ENCODE measurements around the gene BGN.

Gene BGN

DNA sequence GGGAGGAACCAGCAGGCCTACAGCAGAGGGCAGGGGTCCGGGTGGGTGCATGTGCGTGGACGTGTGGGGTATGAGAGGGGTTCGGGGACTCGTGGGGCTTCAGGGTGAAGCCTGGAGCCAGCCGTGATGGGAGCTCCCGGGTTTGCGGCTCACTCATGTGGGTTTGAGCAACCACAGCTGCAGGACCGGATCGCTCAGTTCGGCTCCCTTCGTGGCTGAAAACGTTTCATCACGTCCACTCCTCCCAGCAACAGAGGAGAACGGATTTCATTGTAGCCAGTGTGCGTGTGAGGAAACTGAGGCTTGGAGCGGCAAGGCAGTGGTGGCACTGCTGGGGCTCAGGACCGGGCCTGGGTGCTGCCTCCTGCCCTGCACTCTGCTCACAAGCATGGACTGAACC, 10.6 kb downstream of the BGN start:
- no peak overlapping the region for H3K4me3 ChIP-seq (ENCODE audit: low read depth, low read length)
- no peak for DNase-seq (ENCODE audit: low read depth, low spot score)
- no peak for TF ChIP-seq CTCF (IDR thresholded peaks at IDR 0.05; ENCODE audit: low read depth, low read length)
- in situ Hi-C loops (cut with HindIII; ENCODE audit: low sequenced_read_pairs), result no loop called here

- H3K4me3 ChIP-seq (ENCODE audit: low read depth, low read length), result no peak overlapping the region
- DNase-seq (ENCODE audit: low read depth, low spot score), result peak; percentile 65
- peak; percentile 69 for TF ChIP-seq CTCF (IDR thresholded peaks at IDR 0.05; ENCODE audit: low read depth, low read length)
- in situ Hi-C loops (cut with HindIII; ENCODE audit: low sequenced_read_pairs), result no loop called here
Measured at GRCh38 chrX:153507484-153508178, 12.9 kb downstream of the BGN start.

DNA sequence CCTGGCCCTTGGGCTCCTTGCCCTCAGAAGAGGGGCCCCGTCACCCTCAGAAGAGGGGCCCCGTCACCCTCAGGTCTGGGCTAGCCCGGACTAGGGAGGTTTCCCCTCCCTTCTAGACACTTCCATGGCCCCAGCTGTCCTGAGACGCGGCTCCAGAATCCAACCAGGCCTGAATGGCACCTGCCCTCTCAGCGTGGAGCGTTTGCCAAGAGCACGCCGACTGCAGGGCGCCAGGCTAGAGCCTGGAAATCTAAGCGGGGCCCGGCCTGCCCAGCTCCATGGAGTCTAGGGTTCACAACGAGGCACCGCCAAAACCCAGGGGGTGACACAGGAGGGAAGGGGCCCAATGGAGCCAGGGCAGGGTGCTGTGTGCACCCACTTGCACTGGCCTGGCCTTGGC, 14.8 kb downstream of the BGN start:
- in situ Hi-C loops (cut with HindIII; ENCODE audit: low sequenced_read_pairs), result no loop called here

GRCh38 chrX:153510383-153510782, 15.6 kb downstream of the BGN start:
- no peak overlapping the region for H3K4me3 ChIP-seq (ENCODE audit: low read depth, low read length)
- no peak for DNase-seq (ENCODE audit: low read depth, low spot score)
- TF ChIP-seq CTCF (IDR thresholded peaks at IDR 0.05; ENCODE audit: low read depth, low read length), result no peak
- in situ Hi-C loops (cut with HindIII; ENCODE audit: low sequenced_read_pairs), result no loop called here

More for the DNA sequence above, 14.8 kb downstream of the BGN start:
- H3K4me3 ChIP-seq (ENCODE audit: low read depth, low read length), result no peak overlapping the region
- TF ChIP-seq CTCF (IDR thresholded peaks at IDR 0.05; ENCODE audit: low read depth, low read length), result no peak
- DNase-seq (ENCODE audit: low read depth, low spot score), result no peak

- no peak overlapping the region for H3K4me3 ChIP-seq (ENCODE audit: low read depth, low read length)
- in situ Hi-C loops (cut with HindIII; ENCODE audit: low sequenced_read_pairs), result no loop called here
- DNase-seq (ENCODE audit: low read depth, low spot score), result no peak
- TF ChIP-seq CTCF (IDR thresholded peaks at IDR 0.05; ENCODE audit: low read depth, low read length), result no peak
Measured at GRCh38 chrX:153511784-153512500, 17.2 kb downstream of the BGN start.

DNA sequence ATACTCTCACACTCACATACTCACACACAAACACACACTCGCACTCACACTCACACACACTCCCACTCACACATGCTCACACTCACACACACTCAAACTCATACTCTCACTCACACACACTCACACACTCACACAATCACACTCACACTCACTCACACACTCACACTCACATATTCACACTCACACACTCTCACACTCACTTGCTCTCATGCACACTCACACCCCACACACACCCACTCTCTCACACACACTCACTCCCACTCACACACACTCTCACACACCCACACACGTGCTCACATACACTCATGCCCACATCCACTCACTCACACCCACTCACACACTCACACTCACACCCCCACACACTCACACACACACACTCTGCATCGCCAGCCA, 17.7 kb downstream of the BGN start:
- no peak for TF ChIP-seq CTCF (IDR thresholded peaks at IDR 0.05; ENCODE audit: low read depth, low read length)
- in situ Hi-C loops (cut with HindIII; ENCODE audit: low sequenced_read_pairs), result no loop called here
- DNase-seq (ENCODE audit: low read depth, low spot score), result no peak
- no peak overlapping the region for H3K4me3 ChIP-seq (ENCODE audit: low read depth, low read length)
